Calu3 (cell line): ENCODE data around the gene OSBP2. TPM values are rescaled to one million over a fixed set of nuclear protein-coding genes. Genes with fewer than 3 reads are reported as not detected.
"Not testable (repeated sequence)": the region's sequence is repeated elsewhere in the genome, so short reads cannot be mapped to it uniquely, and the experiment has no call there.

ENCODE experiments used
- BruUV-seq: library from RNA; stranded (reverse); fragments of 400-500 nt; replicated peaks from 2 replicates; lab custom pipeline; 2021; lab: Mats Ljungman, UMichigan
- CTCF ChIA-PET: fragments of 300-600 bp; sonication (Branson Sonifier 250); formaldehyde crosslinking; loops from one replicate; lab custom pipeline; 2022; ENCODE audit warnings: antibody characterized with exemption; lab: Charles Lee
- DNase-seq: peaks from one replicate; pipeline ENCODE4 v3.0.0; 2022
- H3K27ac Mint-ChIP-seq: one replicate; pipeline ENCODE4 v1.8.0; 2022; ENCODE audit warnings: mixed read lengths; ENCODE audit not compliant: unreplicated experiment
- H3K27me3 Mint-ChIP-seq: one replicate; pipeline ENCODE4 v1.8.0; 2022; ENCODE audit warnings: mixed read lengths; ENCODE audit not compliant: unreplicated experiment
- H3K36me3 Mint-ChIP-seq: one replicate; pipeline ENCODE4 v1.8.0; 2022; ENCODE audit warnings: mild to moderate bottlenecking, moderate library complexity, mixed read lengths; ENCODE audit not compliant: insufficient read depth, unreplicated experiment
- H3K4me1 Mint-ChIP-seq: one replicate; pipeline ENCODE4 v1.8.0; 2022; ENCODE audit warnings: mild to moderate bottlenecking, low read depth, mixed read lengths; ENCODE audit not compliant: unreplicated experiment
- H3K4me3 Mint-ChIP-seq: one replicate; pipeline ENCODE4 v1.8.0; 2022; ENCODE audit warnings: mild to moderate bottlenecking, low read depth, moderate library complexity, mixed read lengths; ENCODE audit not compliant: unreplicated experiment
- H3K9me3 Mint-ChIP-seq: one replicate; pipeline ENCODE4 v1.8.0; 2022; ENCODE audit warnings: low read depth, mixed read lengths; ENCODE audit not compliant: unreplicated experiment
- CTCF ChIP-seq: fragments of 200-600 bp; IDR thresholded peaks from one replicate; pipeline ENCODE4 v1.8.0; 2022; ENCODE audit warnings: antibody characterized with exemption; ENCODE audit not compliant: unreplicated experiment
- intact Hi-C: fragments of 100-400 bp; cut with micrococcal nuclease; formaldehyde crosslinking; loops from one replicate; pipeline ENCODE4 v1.10.0; 2022; ENCODE audit not compliant: unreplicated experiment
- total RNA-seq: library from RNA; stranded (reverse); gene quantifications from 2 replicates; pipeline ENCODE4 v1.2.3, GENCODE V29; 2022

OSBP2 gene
- total RNA-seq, 1 experiment from 2014 or later: 5.2 TPM

- no TSS peak for BruUV-seq
- Mint-ChIP-seq H3K9me3 (no peaks in the 10 kb centered on the region), H3K4me3 (no peak overlapping the region), H3K4me1 (peaks cover 9% of the 10 kb centered on the region), H3K27me3 (no peaks in the 10 kb centered on the region), H3K36me3 (no peaks in the 10 kb centered on the region), H3K27ac (no peak overlapping the region)
- intact Hi-C loops: no loop called here
- no peak for TF ChIP-seq CTCF
- CTCF ChIA-PET: interaction anchor here (0.5 kb wide), 1 partner anchor 574 kb away, joined by 3 read pairs; no protein-coding TSS in a partner anchor
- DNase-seq: no peak
Measured at GRCh38 chr22:30776476-30776875, 81.8 kb downstream of the OSBP2 start.

GRCh38 chr22:30777146-30777545 lies 82.5 kb downstream of the OSBP2 start:
- H3K36me3 Mint-ChIP-seq, H3K9me3 Mint-ChIP-seq, H3K4me3 Mint-ChIP-seq, H3K27ac Mint-ChIP-seq, DNase-seq, H3K4me1 Mint-ChIP-seq, H3K27me3 Mint-ChIP-seq, intact Hi-C loops, BruUV-seq: not testable (repeated sequence)
- CTCF ChIA-PET: interaction anchor here (1.1 kb wide), 1 partner anchor 30 kb away, joined by 3 read pairs; no protein-coding TSS in a partner anchor

- no peak for DNase-seq
- BruUV-seq: no TSS peak
Measured at GRCh38 chr22:30777587-30777986, 82.9 kb downstream of the OSBP2 start.

DNA sequence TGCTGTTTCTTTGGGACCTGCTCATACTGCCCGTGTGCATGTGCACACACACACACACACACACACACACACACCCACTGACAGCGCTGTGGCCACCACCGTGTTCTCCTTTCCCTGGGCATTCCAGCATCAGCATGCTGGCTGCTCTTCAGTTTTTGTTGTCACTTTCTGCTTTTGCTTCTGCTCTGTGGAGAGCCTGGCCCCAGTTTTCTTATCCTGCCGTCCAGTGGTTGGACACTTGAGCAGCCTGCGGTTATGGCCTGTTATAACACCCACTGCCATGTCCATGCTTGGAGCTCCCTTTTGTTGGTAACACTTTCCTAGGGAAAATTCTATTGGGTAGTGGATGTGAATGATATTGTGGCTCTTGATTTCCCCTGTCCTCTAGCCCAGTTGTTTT lies 83.6 kb downstream of the OSBP2 start:
- CTCF ChIA-PET: interaction anchor here (0.7 to 1.1 kb wide), 2 partner anchors 29 to 482 kb away, joined by 3 read pairs; no protein-coding TSS in a partner anchor
- no TSS peak for BruUV-seq
- intact Hi-C loops: no loop called here
- Mint-ChIP-seq H3K36me3 (no peaks in the 10 kb centered on the region), H3K9me3 (no peaks in the 10 kb centered on the region), H3K27me3 (no peaks in the 10 kb centered on the region), H3K4me3 (no peak overlapping the region), H3K27ac (no peak overlapping the region), H3K4me1 (peaks cover 9% of the 10 kb centered on the region)
- TF ChIP-seq CTCF: no peak
- no peak for DNase-seq

More at GRCh38 chr22:30777587-30777986, 82.9 kb downstream of the OSBP2 start:
- intact Hi-C loops: no loop called here
- Mint-ChIP-seq H3K4me3 (no peak overlapping the region), H3K27ac (no peak overlapping the region), H3K9me3 (no peaks in the 10 kb centered on the region), H3K36me3 (no peaks in the 10 kb centered on the region), H3K27me3 (no peaks in the 10 kb centered on the region), H3K4me1 (peaks cover 9% of the 10 kb centered on the region)
- CTCF ChIA-PET: interaction anchor here (0.7 to 1.1 kb wide), 2 partner anchors 29 to 482 kb away, joined by 3 read pairs; no protein-coding TSS in a partner anchor
- no peak for TF ChIP-seq CTCF

DNA sequence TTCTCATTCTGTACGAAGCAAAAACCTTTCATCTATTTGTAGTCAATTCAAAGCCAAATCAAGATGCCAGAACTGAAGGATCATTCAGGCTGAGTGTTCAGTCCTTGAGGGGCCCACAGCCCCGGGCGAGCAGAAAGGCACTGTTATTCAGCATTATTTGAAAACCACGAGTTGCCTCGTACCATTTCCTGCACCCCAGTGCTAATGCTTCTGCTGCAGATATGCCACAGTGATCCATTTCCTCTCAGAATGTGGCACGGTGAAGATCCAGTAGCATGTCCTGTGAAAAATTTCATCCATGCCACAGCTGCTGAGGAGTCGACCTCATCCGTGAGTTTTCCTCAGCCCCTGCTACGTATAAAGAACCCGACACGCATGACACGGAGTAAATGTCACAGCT lies 85.4 kb downstream of the OSBP2 start:
- no peak for TF ChIP-seq CTCF
- DNase-seq: no peak
- H3K27ac Mint-ChIP-seq: no peak overlapping the region
- H3K36me3 Mint-ChIP-seq: no peaks in the 10 kb centered on the region
- CTCF ChIA-PET: no interaction called here
- H3K4me3 Mint-ChIP-seq: no peak overlapping the region
- peaks cover 9% of the 10 kb centered on the region for H3K4me1 Mint-ChIP-seq
- H3K9me3 Mint-ChIP-seq: no peaks in the 10 kb centered on the region
- BruUV-seq: no TSS peak
- H3K27me3 Mint-ChIP-seq: no peaks in the 10 kb centered on the region
- intact Hi-C loops: no loop called here
